IPS DF 6.9 (cell line): ENCODE data around the gene KRTAP4-9.
"Not testable (repeated sequence)": the region's sequence is repeated elsewhere in the genome, so short reads cannot be mapped to it uniquely, and the experiment has no call there.

Experiments
- DNase-seq: peaks from one replicate; pipeline ENCODE4 v3.0.0-alpha.2; 2013; ENCODE audit warnings: low read depth, low spot score
- H3K27ac ChIP-seq: one replicate; pipeline ENCODE4 v1.5.1; 2013; ENCODE audit warnings: low read length, control low read depth
- H3K27me3 ChIP-seq: 2 replicates; pipeline ENCODE4 v1.6.1; 2013; ENCODE audit warnings: mild to moderate bottlenecking, low read length; ENCODE audit not compliant: control insufficient read depth, insufficient read depth
- H3K36me3 ChIP-seq: 2 replicates; pipeline ENCODE4 v1.6.1; 2013; ENCODE audit warnings: low read length; ENCODE audit not compliant: control insufficient read depth, insufficient read depth
- H3K4me1 ChIP-seq: 2 replicates; pipeline ENCODE4 v1.6.1; 2013; ENCODE audit warnings: low read length; ENCODE audit not compliant: control insufficient read depth, insufficient read depth
- H3K4me3 ChIP-seq: 2 replicates; pipeline ENCODE4 v1.5.1; 2013; ENCODE audit warnings: mild to moderate bottlenecking, low read length
- H3K9me3 ChIP-seq: 2 replicates; pipeline ENCODE4 v1.6.1; 2013; ENCODE audit warnings: low read length, inconsistent platforms; ENCODE audit not compliant: control insufficient read depth, insufficient read depth
- WGBS: extraction: QIAGEN DNeasy Blood & Tissue Kit; methylation state at CpG from one replicate; pipeline ENCODE4 v1.1.7; 2013; ENCODE audit warnings: mixed read lengths, missing lambda C conversion rate; ENCODE audit not compliant: insufficient read length, insufficient coverage; 5-methylcytosine and 5-hydroxymethylcytosine counted together

Gene KRTAP4-9

GRCh38 chr17:41067281-41067680, 37.9 kb upstream of the KRTAP4-9 start:
- no peak for DNase-seq
- H3K4me3 ChIP-seq, result no peak overlapping the region
- H3K36me3 ChIP-seq, result no peaks in the 10 kb centered on the region
- no peak overlapping the region for H3K27ac ChIP-seq
- no peaks in the 10 kb centered on the region for H3K9me3 ChIP-seq
- H3K4me1 ChIP-seq, result no peaks in the 10 kb centered on the region
- H3K27me3 ChIP-seq, result no peaks in the 10 kb centered on the region

GRCh38 chr17:41069031-41069430, 36.2 kb upstream of the KRTAP4-9 start:
- no peak for DNase-seq
- H3K36me3 ChIP-seq, result no peaks in the 10 kb centered on the region
- no peaks in the 10 kb centered on the region for H3K4me1 ChIP-seq
- H3K4me3 ChIP-seq, result no peak overlapping the region
- no CpG with 5 or more reads among the region's 3 CpGs for WGBS
- H3K27ac ChIP-seq, result no peak overlapping the region
- no peaks in the 10 kb centered on the region for H3K27me3 ChIP-seq
- no peaks in the 10 kb centered on the region for H3K9me3 ChIP-seq

GRCh38 chr17:41071606-41072360, 33.4 kb upstream of the KRTAP4-9 start:
- Histone ChIP-seq H3K36me3 (no peaks in the 10 kb centered on the region), H3K27ac (no peak overlapping the region), H3K9me3 (no peaks in the 10 kb centered on the region), H3K27me3 (no peaks in the 10 kb centered on the region), H3K4me3 (no peak overlapping the region), H3K4me1 (no peaks in the 10 kb centered on the region)
- WGBS, result no CpG with 5 or more reads among the region's 5 CpGs
- DNase-seq, result no peak

- H3K27me3 ChIP-seq, result no peaks in the 10 kb centered on the region
- no peak overlapping the region for H3K27ac ChIP-seq
- H3K4me3 ChIP-seq, result no peak overlapping the region
- H3K36me3 ChIP-seq, result no peaks in the 10 kb centered on the region
- DNase-seq, result no peak
- no peaks in the 10 kb centered on the region for H3K9me3 ChIP-seq
- no CpG with 5 or more reads among the region's 2 CpGs for WGBS
- no peaks in the 10 kb centered on the region for H3K4me1 ChIP-seq
Measured at GRCh38 chr17:41073676-41074075, 31.5 kb upstream of the KRTAP4-9 start.

GRCh38 chr17:41076788-41077187, 28.4 kb upstream of the KRTAP4-9 start:
- Histone ChIP-seq H3K4me3 (no peak overlapping the region), H3K36me3 (no peaks in the 10 kb centered on the region), H3K27me3 (no peaks in the 10 kb centered on the region), H3K4me1 (no peaks in the 10 kb centered on the region), H3K27ac (no peak overlapping the region), H3K9me3 (no peaks in the 10 kb centered on the region)
- no peak for DNase-seq

- Histone ChIP-seq H3K9me3 (no peaks in the 10 kb centered on the region), H3K4me3 (no peak overlapping the region), H3K4me1 (no peaks in the 10 kb centered on the region; the same call in 1 of the 2 replicates), H3K36me3 (no peaks in the 10 kb centered on the region), H3K27ac (no peak overlapping the region), H3K27me3 (no peaks in the 10 kb centered on the region)
- no CpG with 5 or more reads among the region's 4 CpGs for WGBS
- DNase-seq, result no peak
Measured at GRCh38 chr17:41082626-41083025, 22.6 kb upstream of the KRTAP4-9 start.

- DNase-seq, H3K36me3 ChIP-seq, H3K4me3 ChIP-seq, H3K27ac ChIP-seq, H3K4me1 ChIP-seq, H3K27me3 ChIP-seq, H3K9me3 ChIP-seq: not testable (repeated sequence)
- WGBS, result no CpG with 5 or more reads among the region's 2 CpGs
Measured at GRCh38 chr17:41083427-41083826, 21.8 kb upstream of the KRTAP4-9 start.

- DNase-seq, H3K27me3 ChIP-seq, H3K4me3 ChIP-seq, H3K27ac ChIP-seq, H3K4me1 ChIP-seq, H3K9me3 ChIP-seq, H3K36me3 ChIP-seq: not testable (repeated sequence)
- WGBS, result no CpG with 5 or more reads among the region's 14 CpGs
Measured at GRCh38 chr17:41084100-41084856, 20.9 kb upstream of the KRTAP4-9 start, which contains the start of gene KRTAP4-7. KRTAP4-7 (plus strand) TSS chr17:41084150; CDS start chr17:41084207, 57 bp downstream.

- H3K9me3 ChIP-seq, H3K27ac ChIP-seq, H3K4me3 ChIP-seq, H3K36me3 ChIP-seq, H3K27me3 ChIP-seq, DNase-seq, H3K4me1 ChIP-seq: not testable (repeated sequence)
- WGBS, result no CpG with 5 or more reads among the region's 4 CpGs
Measured at GRCh38 chr17:41088760-41089352, 16.3 kb upstream of the KRTAP4-9 start.

- Histone ChIP-seq H3K4me1 (peaks cover 2% of the 10 kb centered on the region; the same call in 1 of the 2 replicates), H3K4me3 (no peak overlapping the region), H3K36me3 (no peaks in the 10 kb centered on the region), H3K27ac (no peak overlapping the region), H3K27me3 (no peaks in the 10 kb centered on the region), H3K9me3 (no peaks in the 10 kb centered on the region)
- DNase-seq, result no peak
- WGBS, result no CpG with 5 or more reads among the region's 7 CpGs
Measured at GRCh38 chr17:41096055-41096454, 9.1 kb upstream of the KRTAP4-9 start.
